Esophagus squamous epithelium (tissue), 4 donors: Measurements from ENCODE around the gene TFCP2.

ENCODE experiments used
- CTCF ChIP-seq, 6 experiments: fragments of 450-650 bp in 4 of 6; fragments of 200-600 bp in 2 of 6; sonication (generic) in 2 of 6; IDR thresholded peaks; one replicate each; pipeline ENCODE4 v1.5.1; 2016 to 2019; ENCODE audit warnings: antibody characterized with exemption in 6 of 6, mild to moderate bottlenecking in 4 of 6, moderate library complexity in 4 of 6
- POLR2A ChIP-seq, 4 donors: fragments of 450-650 bp; IDR thresholded peaks; one replicate each; pipeline ENCODE4 v1.6.1; 2017; ENCODE audit warnings: antibody characterized with exemption in 4 of 4, mild to moderate bottlenecking in 4 of 4, moderate library complexity in 3 of 4

- TF ChIP-seq CTCF (IDR thresholded peaks at IDR 0.05) (no peak), POLR2A (IDR thresholded peaks at IDR 0.05) (no peak)
Observed at GRCh38 chr12:51124504-51124903, 48.4 kb downstream of the TFCP2 start.
